DND-41 (cell line): ENCODE data around the gene THRA.

Experiments used
- CTCF ChIP-seq: IDR thresholded peaks from 2 replicates; pipeline ENCODE4 v1.5.1; 2012; ENCODE audit warnings: borderline replicate concordance, low read length, moderate library complexity, mild to moderate bottlenecking; ENCODE audit not compliant: poor library complexity, severe bottlenecking; ENCODE audit errors: extremely low read depth
- EZH2 ChIP-seq: IDR thresholded peaks from 3 replicates; pipeline ENCODE4 v1.6.1; 2012; ENCODE audit warnings: borderline replicate concordance, low read depth, mild to moderate bottlenecking, moderate library complexity, low read length, inconsistent platforms; ENCODE audit not compliant: severe bottlenecking

GRCh38 chr17:40134184-40134583 is 71.4 kb downstream of the THRA start:
- no peak for TF ChIP-seq EZH2
- TF ChIP-seq CTCF = no peak
